GM13976 (cell line): ENCODE results near the gene VIPR2.

ENCODE experiments used
- DNase-seq: peaks from one replicate; pipeline ENCODE4 v3.0.0; 2012; ENCODE audit warnings: low spot score
- CTCF ChIP-seq: IDR thresholded peaks from 2 replicates; pipeline ENCODE4 v1.5.1; 2012; ENCODE audit warnings: borderline replicate concordance, mild to moderate bottlenecking; ENCODE audit not compliant: insufficient read depth; ENCODE audit errors: extremely low read depth, missing control alignments, control extremely low read depth
- in situ Hi-C: fragments of 300-500 bp; cut with MboI; formaldehyde crosslinking; loops from one replicate; pipeline ENCODE4 v1.12.0; 2022; ENCODE audit warnings: low sequenced_read_pairs, mixed read lengths, inconsistent platforms; ENCODE audit not compliant: unreplicated experiment

The VIPR2 gene

DNA sequence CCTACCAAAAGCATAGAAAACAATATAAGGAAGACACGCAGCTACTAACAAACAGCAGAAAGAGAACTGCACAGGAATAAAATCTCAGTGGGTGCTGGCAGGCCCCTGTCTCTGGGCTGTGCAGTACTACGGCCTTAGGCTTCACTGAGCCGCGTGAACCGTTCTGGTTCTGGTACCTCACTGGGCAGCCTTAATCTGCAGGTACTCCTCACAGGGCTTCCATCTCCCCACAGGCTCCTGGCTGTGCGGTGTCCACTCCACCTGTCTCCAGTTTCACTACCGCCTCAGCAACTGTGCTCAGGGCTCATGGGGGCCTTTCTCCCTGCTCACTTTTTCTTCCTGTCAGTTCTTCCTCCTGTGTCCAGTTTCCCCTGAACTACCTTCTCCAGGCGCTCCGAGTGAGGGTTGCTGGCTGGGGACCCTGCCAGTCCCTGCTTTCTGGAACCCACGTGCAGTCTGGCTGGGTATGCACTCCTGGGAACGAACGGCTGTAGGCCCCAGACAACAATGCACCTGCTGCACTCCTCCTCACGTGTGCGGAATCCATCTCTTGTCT, 75.7 kb downstream of the VIPR2 start:
- in situ Hi-C loops: no loop called here

GRCh38 chr7:159068488-159068811, 76.2 kb downstream of the VIPR2 start:
- no peak for TF ChIP-seq CTCF
- DNase-seq: no peak
- in situ Hi-C loops: no loop called here

More for the DNA sequence above, 75.7 kb downstream of the VIPR2 start:
- no peak for DNase-seq
- no peak for TF ChIP-seq CTCF

- in situ Hi-C loops: no loop called here
- TF ChIP-seq CTCF: no peak
- no peak for DNase-seq
Observed at GRCh38 chr7:159067576-159068487, 76.8 kb downstream of the VIPR2 start.

GRCh38 chr7:159066816-159067575, 77.7 kb downstream of the VIPR2 start:
- in situ Hi-C loops: no loop called here
- no peak for DNase-seq
- no peak for TF ChIP-seq CTCF

GRCh38 chr7:159065852-159066480, 78.7 kb downstream of the VIPR2 start:
- no peak for DNase-seq
- TF ChIP-seq CTCF: no peak
- in situ Hi-C loops: no loop called here

DNA sequence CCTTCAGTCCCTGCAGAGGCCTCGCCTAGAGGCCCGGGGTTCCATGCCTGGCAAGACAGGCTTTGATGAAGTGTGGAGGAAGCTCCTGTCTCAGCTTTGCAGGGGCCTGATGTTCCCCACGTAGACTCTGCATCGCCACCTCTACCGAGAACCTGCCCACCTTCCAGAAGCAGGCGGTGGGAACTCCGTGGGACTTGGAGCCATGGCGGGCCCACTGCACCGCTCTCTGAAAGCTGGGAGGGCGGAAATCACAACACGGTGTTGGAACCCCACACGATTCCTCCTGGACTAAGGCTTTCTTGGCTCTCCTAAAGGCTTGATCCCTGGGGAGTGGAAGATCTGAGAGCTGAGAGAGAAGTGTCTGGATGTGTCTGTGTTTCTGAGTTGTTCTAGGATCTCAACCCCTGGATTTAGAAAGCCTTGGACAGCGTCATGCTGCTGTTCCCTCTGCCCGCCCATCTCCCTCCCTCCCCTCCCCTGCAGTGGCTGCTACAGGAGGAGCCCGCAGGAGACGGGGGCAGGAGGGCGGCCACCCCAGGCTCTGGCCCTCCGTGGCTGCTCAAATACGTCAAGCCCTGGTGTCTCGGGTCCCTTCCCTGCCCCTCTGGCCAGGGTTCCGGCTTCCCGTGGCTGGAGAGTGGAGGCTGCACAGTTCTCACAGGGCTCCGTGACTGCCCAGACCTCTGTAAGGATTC, 79.7 kb downstream of the VIPR2 start:
- in situ Hi-C loops: no loop called here
- TF ChIP-seq CTCF: no peak
- no peak for DNase-seq
